ENCODE results near the gene CMTM2.
"Not testable (repeated sequence)": the region's sequence is repeated elsewhere in the genome, so short reads cannot be mapped to it uniquely, and the experiment has no call there.

CMTM2 gene

GRCh38 chr16:66610111-66610820, 31.0 kb downstream of the CMTM2 start:
- no peak for DNase-seq

DNA sequence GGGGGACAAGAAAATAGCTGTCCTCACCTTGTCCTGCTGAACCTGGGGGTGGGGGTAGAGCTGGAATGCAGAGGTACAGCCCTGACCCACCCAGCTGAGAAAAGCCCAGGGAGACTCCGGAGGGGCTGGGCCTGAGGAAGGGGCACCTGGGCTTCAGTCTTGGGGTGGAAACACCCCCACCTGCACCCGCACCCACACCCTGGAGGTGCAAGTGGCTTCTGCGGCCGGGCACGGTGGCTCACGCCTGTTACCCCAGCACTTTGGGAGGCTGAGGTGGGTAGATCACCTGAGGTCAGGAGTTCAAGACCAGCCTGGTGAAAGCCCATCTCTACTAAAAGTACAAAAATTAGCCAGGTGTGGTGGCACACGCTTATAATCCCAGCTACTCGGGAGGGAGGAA, 32.6 kb downstream of the CMTM2 start:
- DNase-seq = not testable (repeated sequence)

- DNase-seq = no peak
Observed at GRCh38 chr16:66612422-66612821, 33.2 kb downstream of the CMTM2 start.

GRCh38 chr16:66614161-66614802, 35.0 kb downstream of the CMTM2 start:
- no peak for DNase-seq

- DNase-seq = no peak
Observed at GRCh38 chr16:66616169-66616568, 36.9 kb downstream of the CMTM2 start.

DNA sequence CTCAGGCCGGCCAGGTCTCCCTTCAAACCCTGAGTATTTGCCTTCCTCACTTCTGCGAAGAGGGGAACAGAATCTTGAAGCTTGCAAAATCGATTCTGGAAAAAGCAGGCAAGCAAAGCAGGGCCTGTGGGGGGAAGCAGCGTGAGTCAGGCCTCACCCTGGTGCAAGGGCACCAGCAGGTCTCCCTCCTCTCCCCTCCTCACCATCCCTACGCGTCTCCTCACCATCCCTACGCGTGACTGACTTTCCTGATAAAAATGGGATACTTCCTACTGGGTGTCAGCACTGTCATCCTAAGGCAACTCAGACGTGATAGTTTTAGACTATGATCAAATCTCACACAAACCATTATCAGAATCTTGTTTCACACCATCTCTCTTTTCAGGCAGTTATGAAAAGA, 37.3 kb downstream of the CMTM2 start:
- DNase-seq = no peak

- no peak for DNase-seq
Observed at GRCh38 chr16:66617010-66617434, 37.8 kb downstream of the CMTM2 start.

- DNase-seq = no peak
Observed at GRCh38 chr16:66617728-66618127, 38.5 kb downstream of the CMTM2 start.

- no peak for DNase-seq
Observed at GRCh38 chr16:66618588-66619375, 39.5 kb downstream of the CMTM2 start.

DNA sequence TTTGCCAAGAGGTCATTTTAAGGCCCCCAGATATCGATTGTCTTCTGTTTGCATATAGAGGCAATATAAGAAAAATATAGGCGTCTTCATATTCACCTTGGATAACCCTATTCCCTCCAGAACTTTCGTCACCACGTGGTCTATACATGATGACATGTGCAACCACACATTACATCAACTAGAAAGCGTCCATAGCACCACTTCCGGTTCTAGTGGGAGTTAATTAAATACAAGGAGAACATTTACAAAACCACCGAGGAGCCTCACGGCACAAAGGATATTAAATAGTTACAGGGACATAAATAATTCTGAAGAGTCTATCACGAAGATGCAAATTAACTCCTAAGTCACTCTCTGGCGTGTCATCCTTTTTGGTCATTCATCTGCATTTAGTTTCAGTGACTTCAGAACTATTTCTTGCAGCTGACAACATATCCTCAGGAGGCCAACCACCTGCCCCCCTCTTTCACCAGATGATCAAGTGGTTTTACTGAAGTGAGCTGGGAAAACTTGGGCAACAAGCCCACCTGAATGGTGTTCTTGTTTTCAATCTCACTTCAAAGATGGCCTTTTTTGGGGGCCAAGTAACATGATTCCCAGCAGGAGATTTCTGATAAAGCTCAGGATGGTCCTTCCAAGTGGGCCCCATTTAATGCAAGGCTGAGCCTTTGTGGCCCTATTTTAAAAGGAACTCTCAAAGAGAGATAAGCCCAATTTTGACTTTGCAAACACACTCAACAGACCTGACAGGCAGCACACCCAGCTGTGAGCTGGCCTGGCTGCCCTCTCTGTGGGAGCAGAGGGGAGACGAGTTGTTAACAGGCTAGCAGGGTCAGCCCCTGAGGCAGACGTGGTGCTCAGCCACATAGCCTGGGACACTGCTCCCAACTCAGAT, 40.5 kb downstream of the CMTM2 start:
- DNase-seq = no peak

DNA sequence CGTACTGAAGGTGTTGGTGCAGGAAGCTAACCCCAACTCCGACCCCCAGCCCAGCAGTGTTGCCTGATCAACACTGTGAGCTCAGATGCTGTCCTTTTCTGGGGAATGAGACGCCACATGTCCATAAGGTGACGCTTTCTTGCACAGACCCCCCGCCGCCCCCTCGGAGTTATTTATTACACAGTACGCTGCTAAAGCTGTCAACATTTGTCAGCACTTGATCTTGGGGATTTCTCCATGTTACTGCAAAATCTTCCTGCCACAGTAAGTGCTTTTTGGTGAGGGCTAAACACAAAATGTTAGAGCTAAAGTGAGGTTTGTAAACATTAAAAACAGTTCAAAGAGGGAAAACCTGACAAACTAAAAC, 41.1 kb downstream of the CMTM2 start:
- DNase-seq = no peak

DNA sequence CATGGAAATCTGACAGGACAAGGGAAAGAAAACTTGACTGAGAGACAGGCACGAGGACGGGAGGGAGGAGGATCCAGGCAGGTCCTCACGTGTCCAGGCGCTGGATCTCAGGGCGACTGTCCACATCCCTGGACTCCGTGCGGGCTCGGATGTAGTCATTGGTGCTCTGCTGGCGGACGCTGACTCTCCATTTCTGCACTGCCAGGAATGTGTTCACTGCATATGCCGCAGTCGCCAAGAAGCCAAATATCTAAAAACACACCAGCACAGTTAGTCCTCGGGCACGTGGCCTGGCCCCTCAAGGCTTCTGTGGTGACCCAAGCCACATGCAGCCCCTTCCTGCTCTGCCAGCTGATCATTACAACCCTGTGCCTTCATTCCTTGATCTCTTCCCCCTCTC, 42.7 kb downstream of the CMTM2 start:
- DNase-seq = no peak

GRCh38 chr16:66622863-66623262, 43.6 kb downstream of the CMTM2 start:
- DNase-seq = no peak

- no peak for DNase-seq
Observed at GRCh38 chr16:66623755-66624154, 44.5 kb downstream of the CMTM2 start.

DNA sequence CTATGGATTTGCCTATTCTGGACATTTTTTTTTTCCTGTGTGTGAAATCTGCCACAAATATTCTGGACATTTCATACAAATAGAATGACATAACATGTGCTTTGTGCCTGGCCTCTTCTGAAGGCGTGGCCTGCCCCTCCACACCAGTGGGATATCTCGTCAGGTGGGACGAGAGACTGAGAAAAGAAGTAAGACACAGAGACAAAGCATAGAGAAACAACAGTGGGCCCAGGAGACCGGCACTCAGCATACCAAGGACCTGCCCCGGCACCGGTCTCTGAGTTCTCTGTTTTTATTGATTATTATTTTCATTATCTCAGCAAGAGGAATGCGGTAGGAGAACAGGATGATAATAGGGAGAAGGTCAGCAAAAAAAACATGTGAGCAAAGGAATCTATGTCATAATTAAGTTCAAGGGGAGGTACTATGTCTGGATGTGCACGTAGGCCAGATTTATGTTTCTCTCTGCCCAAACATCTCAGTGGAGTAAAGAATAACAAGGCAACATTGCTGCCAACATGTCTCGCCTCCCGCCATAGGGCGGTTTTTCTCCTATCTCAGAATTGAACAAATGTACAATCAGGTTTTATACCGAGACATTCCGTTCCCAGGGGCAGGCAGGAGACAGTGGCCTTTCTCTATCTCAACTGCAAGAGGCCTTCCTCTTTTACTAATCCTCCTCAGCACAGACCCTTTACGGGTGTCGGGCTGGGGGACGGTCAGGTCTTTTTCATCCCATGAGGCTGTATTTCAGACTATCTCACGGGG, 48.5 kb downstream of the CMTM2 start:
- DNase-seq = not testable (repeated sequence)

DNA sequence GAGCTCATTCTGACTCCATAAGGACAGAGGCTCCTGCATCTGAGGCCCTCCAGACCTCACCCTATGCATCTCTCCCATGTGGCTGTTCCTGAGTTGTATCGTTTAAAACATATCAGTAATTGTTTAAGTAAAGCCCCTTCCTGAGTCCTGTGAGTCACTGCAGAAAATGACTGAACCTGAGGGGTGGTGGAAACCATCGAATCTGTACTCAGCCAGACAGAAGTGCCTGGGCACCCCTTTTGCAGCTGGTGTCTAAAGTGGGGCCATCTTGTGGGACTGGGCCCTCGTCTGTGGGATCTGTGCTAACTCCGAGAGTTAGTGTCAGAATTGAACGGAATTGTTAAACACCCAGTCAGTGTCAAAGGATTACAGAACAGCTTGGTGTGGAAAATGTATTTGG, 50.6 kb downstream of the CMTM2 start:
- DNase-seq = no peak

DNA sequence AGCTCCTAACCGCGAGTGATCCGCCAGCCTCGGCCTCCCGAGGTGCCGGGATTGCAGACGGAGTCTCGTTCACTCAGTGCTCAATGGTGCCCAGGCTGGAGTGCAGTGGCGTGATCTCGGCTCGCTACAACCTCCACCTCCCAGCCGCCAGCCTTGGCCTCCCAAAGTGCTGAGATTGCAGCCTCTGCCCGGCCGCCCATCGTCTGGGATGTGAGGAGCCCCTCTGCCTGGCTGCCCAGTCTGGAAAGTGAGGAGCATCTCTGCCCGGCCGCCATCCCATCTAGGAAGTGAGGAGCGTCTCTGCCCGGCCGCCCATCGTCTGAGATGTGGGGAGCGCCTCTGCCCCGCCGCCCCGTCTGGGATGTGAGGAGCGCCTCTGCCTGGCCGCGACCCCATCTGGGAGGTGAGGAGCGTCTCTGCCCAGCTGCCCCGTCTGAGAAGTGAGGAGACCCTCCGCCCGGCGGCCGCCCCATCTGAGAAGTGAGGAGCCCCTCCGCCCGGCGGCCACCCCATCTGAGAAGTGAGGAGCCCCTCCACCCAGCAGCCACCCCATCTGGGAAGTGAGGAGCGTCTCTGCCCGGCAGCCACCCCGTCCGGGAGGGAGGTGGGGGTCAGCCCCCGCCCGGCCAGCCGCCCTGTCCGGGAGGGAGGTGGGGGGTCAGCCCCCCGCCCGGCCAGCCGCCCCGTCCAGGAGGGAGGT, 51.4 kb downstream of the CMTM2 start:
- not testable (repeated sequence) for DNase-seq

GRCh38 chr16:66631558-66631957, 52.3 kb downstream of the CMTM2 start:
- not testable (repeated sequence) for DNase-seq

DNA sequence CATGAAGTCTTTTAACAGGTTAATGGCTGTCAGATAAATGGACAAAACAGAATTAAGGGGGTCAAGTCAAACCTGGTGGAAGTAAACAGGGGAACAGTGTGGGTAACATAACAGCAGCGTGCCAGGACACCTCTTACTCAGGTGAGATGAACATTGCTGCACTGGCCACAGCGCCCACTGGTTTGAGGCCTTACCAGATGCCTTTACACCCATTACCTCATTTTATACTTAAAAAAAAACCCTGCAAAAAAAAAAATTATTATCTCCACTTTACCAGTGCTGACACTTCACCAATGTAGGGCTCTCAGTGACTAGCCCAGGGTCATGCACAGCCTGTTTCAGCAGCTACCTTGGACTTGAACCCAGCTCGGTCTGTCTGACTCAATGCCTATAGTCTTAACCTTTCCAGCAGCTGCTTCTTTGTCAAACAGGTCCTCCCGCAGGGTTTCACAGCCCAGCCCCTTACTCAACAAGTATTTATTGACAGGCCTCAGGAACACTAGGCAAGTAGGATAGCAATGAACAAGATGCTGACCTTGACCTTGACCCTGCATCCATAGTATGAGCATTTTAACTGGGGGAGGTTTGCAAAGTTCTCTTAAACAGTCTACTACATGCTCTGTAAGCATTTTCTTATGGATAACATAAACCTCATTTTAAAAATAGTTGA, 55.4 kb downstream of the CMTM2 start:
- DNase-seq = no peak

DNA sequence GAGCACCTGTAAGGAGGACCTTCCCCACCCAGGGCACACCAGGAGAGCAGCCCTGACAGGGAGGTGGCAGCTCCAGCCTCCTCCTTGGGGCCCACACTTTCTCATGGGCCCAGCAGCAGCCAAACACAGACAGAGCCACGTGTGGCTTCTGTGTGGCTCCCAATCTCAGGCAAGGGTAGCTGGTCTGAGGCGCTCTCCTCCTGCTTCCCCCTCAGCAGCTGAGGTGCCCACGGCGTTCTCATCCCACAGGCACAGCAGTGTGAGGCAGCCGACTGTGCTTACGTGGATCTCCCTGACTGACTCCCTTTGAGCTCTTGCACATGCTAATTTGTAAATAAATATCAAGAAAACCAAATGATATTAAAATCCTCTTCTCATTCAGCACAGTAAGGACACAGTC, 56.1 kb downstream of the CMTM2 start:
- no peak for DNase-seq

- no peak for DNase-seq
Observed at GRCh38 chr16:66636199-66636598, 56.9 kb downstream of the CMTM2 start.
